GM21390 (cell line): ENCODE results near the gene SAMD3.
"Not testable (repeated sequence)": the region's sequence is repeated elsewhere in the genome, so short reads cannot be mapped to it uniquely, and the experiment has no call there.

Source experiments
- ATAC-seq: cut with Tn5 transposase; IDR thresholded peaks from one replicate; pipeline ENCODE4 v1.9.1; 2021; ENCODE audit not compliant: unreplicated experiment

Gene SAMD3

DNA sequence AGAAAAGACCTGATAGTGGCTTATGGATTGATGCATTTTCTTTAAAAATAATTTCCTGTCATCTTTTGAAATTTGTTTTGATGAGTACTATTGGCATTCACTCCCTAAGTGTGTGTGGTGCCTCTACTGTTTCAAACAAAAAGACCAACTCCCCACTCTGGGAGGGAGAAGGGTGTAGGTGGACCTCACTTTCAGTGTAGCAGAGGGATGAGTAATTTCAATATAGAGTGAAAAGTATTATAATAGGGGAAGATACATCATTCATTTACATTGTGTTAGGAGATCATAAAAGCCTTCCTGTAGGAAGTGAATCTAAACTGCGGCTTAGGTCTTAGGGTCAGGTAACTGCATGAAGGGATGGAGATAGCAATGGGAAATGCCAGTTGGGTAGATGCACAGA is 46.4 kb downstream of the SAMD3 start:
- no peak for ATAC-seq

DNA sequence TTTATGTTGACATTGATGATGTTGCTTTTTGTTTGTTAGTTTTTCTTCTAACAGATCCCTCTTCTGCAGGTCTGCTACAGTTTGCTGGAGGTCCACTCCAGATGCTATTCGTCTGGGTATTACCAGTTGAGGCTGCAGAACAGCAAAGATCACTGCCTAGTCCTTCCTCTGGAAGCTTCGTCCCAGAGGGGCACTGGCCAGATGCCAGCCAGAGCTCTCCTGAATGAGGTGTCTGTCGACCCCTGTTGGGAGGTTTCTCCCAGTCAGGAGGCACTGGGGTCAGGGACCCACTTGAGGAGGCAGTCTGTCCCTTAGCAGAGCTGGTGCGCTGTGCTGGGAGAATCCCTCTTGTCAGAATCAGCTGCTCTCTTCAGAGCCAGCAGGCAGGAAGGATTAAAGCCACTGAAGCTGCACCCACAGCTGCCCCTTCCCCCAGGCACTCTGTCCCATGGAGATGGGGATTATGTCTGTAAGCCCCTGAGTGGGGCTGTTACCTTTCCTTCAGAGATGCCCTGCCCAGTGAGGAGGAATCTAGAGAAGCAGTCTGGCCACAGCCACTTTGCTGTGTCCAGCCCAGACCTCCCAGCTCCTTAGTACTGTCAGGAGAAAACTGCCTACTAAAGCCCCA is 49.3 kb downstream of the SAMD3 start:
- ATAC-seq: not testable (repeated sequence)

DNA sequence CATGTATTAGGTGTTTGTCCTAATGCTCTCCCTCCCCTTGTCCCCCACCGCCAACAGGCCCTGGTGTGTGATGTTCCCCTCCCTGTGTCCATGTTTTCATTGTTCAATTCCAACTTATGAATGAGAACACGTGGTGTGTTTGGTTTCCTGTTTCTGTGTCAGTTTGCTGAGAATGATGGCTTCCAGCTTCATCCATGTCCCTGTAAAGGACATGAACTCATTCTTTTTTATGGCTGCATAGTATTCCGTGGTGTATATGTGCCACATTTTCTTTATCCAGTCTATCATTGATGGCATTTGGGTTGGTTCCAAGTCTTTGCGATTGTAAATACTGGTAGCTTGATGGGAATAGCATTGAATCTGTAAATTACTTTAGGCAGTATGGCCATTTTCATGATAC is 52.6 kb downstream of the SAMD3 start:
- not testable (repeated sequence) for ATAC-seq

GRCh38 chr6:130167655-130168054 is 55.1 kb downstream of the SAMD3 start:
- no peak for ATAC-seq

GRCh38 chr6:130164251-130164650 is 58.5 kb downstream of the SAMD3 start:
- no peak for ATAC-seq

GRCh38 chr6:130163266-130163665 is 59.5 kb downstream of the SAMD3 start:
- ATAC-seq: no peak

DNA sequence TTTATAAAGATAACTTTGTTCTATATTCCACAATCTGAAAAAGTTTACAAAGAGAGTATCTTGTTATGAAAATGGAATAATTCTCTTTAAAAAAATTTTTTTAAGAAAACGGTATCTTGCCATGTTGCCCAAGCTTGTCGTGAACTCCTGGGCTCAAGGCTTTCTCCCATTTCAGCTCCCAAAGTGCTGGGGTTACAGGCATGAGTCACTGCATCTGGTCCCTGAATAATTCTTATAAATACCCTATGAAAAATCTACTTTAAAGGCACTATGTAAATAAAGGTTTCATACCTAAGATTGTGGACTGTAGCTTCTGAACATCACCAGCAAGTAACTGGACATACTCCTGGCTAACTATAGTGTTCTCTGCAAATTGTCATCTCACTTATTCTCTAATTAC is 60.3 kb downstream of the SAMD3 start:
- no peak for ATAC-seq

DNA sequence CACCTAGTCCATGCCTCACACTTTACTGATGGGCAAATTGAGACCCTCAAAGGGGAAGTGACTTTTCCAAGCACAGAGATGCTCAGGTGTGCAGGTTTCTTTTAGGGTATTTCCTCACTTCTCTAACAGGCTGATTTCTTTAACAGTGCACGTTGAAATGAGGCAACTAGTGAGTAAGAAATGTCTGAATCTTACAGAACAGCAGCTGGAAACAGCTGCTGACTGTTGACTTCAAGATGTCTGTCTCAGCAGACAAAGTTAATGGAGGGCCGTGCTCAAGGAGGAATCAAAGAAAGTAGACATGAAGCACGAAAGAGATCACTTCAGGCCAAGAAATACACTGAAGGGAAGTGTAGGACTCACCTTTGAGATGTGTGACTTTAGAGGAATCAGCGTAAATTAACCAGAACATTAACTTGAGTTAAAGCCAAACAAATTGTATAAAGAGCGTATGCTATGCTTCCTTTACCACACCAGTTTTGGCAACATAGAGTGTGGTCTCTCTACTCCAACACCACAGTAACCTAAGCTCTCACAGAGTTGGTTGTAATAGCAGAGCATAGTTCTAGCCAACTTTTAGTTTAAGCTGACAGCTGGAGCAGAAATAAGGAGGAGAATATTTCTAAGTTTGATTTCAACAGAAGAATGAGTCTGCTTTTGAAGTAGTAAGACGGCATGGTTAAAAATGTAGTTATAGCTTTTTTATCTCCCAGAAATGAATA is 60.9 kb downstream of the SAMD3 start:
- ATAC-seq: no peak

GRCh38 chr6:130159956-130160355 is 62.8 kb downstream of the SAMD3 start:
- ATAC-seq: no peak

- no peak for ATAC-seq
Observed at GRCh38 chr6:130158548-130158947, 64.2 kb downstream of the SAMD3 start.

DNA sequence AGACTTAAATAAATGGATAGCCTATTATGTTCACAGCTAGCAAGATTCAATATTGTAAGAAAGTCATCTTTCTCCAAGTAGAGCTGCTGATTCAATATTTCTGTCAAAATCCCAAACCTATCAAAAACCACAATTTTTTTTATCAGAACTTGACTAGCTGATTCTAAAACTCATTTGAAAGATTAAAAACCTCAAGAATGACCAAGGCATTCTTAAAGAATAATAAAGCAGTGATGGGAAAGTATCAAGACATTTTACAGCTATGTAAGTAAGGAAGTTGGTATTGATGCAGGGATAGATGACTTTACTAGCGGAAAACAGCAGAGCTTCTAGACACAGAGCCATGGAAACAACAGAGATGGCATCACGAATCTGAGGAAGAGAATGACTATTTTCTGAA is 64.7 kb downstream of the SAMD3 start:
- ATAC-seq: no peak

DNA sequence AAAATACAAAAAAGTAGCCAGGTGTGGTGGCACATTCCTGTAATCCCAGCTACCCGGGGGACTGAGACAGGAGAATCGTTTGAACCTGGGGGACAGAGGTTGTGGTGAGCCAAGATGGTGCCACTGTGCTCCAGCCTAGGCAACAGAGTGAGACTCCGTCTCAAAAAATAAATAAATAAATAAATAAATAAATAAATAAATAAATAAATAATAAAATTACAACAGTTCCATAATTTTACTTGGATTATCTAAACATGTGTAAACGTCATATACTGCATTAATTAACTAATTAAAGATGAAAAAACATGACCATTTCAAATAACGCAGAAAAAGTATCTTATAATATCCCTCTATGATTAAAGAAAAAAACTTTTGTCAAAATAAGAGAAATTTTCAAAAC is 65.8 kb downstream of the SAMD3 start:
- no peak for ATAC-seq

DNA sequence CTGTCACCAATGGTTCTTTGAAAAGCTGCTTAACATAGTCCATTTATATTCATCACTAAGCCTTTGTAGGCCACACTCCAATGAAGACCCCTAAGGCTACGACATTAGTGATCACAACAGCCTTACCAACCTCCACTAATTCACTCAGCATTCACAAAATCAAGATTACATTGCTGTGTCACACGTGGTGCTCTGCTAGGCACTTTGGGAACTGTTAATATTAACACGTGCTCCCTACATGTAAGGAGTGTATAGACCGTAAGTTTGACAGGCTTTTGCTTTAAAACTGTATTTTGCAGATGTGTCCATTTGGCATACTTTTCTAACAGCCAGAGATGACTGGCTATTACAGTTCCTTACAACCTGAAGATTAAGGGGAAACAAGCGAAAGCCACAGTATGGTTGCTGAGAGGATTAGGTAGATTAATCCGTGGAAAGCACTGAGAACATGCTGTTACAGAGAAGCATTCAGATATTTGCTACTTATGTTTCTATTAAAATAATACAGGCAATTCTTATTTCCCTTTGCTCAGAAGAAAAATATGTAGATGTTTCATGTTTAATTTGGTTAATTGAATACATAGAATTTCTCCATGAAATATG is 69.7 kb downstream of the SAMD3 start:
- no peak for ATAC-seq

DNA sequence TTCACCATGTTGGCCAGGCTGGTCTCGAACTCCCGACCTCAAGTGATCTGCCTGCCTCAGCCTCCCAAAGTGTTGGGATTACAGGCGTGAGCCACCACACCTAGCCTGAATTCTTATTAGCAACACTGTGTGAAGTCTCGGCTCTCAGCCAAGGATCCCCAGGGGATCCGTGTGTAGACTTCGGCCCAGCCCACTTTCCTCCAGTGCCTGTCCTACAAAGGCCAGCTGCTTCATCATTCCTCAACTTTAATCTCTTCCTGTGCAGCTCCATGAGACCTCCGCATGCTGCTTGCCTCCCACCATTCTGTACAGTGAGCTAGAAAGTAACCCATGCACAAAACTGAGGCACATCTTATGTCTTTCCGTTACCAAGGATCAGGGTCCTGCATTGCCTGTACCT is 71.8 kb downstream of the SAMD3 start:
- no peak for ATAC-seq

GRCh38 chr6:130149016-130149415 is 73.7 kb downstream of the SAMD3 start:
- not testable (repeated sequence) for ATAC-seq

GRCh38 chr6:130148181-130148580 is 74.6 kb downstream of the SAMD3 start:
- no peak for ATAC-seq

DNA sequence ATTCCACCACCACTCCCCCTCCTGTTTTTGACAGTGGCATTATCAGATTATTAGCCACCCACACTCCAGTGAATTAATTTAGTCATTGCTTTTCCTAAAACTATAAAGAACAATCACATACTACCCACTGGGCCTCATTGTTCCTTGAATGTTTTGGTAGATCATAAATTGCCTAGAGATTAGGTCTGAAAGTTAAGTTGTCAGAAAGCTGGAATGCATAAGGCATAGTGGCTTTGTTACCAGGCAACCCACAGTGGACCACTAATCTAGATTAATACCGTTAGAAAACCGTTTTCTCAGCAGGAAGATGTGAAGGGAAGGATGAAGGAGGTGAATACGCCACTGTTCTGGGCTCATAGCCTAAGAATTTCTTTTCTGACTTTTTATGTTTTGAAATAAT is 75.6 kb downstream of the SAMD3 start:
- no peak for ATAC-seq

GRCh38 chr6:130143709-130144108 is 79.0 kb downstream of the SAMD3 start:
- ATAC-seq: no peak

DNA sequence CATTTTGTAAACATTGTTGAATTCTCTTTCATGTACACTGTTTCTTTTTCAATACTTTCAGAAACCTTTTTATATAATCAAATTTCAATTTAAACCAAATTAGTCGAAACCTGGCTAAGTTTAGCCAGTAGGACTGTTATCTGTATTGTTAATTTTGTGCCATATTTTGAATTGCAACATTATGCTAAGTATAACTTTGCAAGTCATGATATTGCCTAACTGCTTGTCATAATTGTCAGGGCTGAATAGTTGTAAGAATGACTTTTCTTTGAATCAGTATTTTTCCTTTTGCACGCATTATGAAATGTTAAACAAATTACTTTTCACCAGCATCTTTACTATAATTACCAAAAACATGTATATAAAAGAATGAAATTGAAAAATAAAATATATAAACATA is 82.7 kb downstream of the SAMD3 start:
- ATAC-seq: no peak

DNA sequence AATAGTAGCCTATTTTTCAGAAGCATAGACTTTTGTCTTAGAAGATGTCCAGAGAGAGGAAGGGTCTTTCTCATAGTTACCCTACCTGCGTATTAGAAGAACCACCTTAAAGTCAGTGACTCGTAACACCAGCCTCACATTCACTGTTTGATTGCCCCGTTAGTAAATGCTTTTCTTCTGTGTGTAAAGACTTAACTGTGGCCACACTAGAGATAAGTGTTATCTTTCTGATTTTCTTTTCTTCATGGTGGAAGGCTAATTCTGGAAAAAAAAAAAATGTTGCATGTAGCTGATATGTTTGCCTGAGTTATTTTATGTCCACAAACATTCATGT is 83.9 kb downstream of the SAMD3 start:
- ATAC-seq: peak; percentile 37

GRCh38 chr6:130138116-130138908 is 84.4 kb downstream of the SAMD3 start:
- ATAC-seq: peak; percentile 78

DNA sequence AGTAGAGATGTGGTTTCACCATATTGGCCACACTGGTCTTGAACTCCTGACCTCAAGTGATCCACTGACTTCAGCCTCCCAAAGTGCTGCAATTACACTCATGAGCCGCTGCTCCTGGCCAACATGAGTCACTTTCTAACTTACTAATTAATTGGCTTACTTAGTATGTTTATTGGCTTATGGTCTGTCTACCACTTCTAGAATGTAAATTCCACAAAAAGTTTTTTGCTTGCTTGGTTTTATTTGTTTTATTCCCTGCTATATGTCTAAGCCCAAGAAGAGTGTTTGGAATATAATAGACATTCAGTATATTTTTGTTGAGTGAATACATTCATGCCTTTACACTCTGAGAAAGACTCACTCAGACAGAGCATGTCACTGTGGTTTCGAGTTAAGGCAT is 86.0 kb downstream of the SAMD3 start:
- ATAC-seq: no peak
